Measurements from ENCODE around the gene KRT33A. TPM values are rescaled to one million over a fixed set of nuclear protein-coding genes. Genes with fewer than 3 reads are reported as not detected.

KRT33A gene
- total RNA-seq, 1 donor from 2014 or later = not detected

- Histone ChIP-seq H3K4me1 (peaks cover 4% of the 10 kb centered on the region), H3K36me3 (no peaks in the 10 kb centered on the region), H3K27ac (replicated peaks) (no peak overlapping the region), H3K9me3 (replicated peaks) (no peaks in the 10 kb centered on the region), H3K4me3 (no peak overlapping the region), H3K27me3 (ENCODE audit: low read depth) (peaks cover 76% of the 10 kb centered on the region)
- intact Hi-C loops (cut with micrococcal nuclease) = no loop called here
- DNase-seq = no peak
- no peak for TF ChIP-seq CTCF (IDR thresholded peaks at IDR 0.05; ENCODE audit: borderline replicate concordance)
Measured at GRCh38 chr17:41393826-41394225, 43.2 kb upstream of the KRT33A start.

- intact Hi-C loops (cut with micrococcal nuclease) = no loop called here
- H3K9me3 ChIP-seq (replicated peaks) = no peaks in the 10 kb centered on the region
- no peaks in the 10 kb centered on the region for H3K36me3 ChIP-seq
- no peak overlapping the region for H3K4me3 ChIP-seq
- DNase-seq = no peak
- H3K4me1 ChIP-seq = peaks cover 4% of the 10 kb centered on the region
- no peak for TF ChIP-seq CTCF (IDR thresholded peaks at IDR 0.05; ENCODE audit: borderline replicate concordance)
- H3K27me3 ChIP-seq (ENCODE audit: low read depth) = peaks cover 76% of the 10 kb centered on the region
- H3K27ac ChIP-seq (replicated peaks) = no peak overlapping the region
Measured at GRCh38 chr17:41393294-41393693, 42.7 kb upstream of the KRT33A start.

- H3K4me1 ChIP-seq = peaks cover 4% of the 10 kb centered on the region
- peaks cover 4% of the 10 kb centered on the region for H3K9me3 ChIP-seq (replicated peaks)
- intact Hi-C loops (cut with micrococcal nuclease) = no loop called here
- no peak overlapping the region for H3K4me3 ChIP-seq
- no peak for TF ChIP-seq CTCF (IDR thresholded peaks at IDR 0.05; ENCODE audit: borderline replicate concordance)
- no peak overlapping the region for H3K27ac ChIP-seq (replicated peaks)
- no peak for DNase-seq
- H3K36me3 ChIP-seq = no peaks in the 10 kb centered on the region
- H3K27me3 ChIP-seq (ENCODE audit: low read depth) = peaks cover 75% of the 10 kb centered on the region
Measured at GRCh38 chr17:41392278-41392677, 41.6 kb upstream of the KRT33A start.

GRCh38 chr17:41391535-41391934 lies 40.9 kb upstream of the KRT33A start:
- Histone ChIP-seq H3K4me1 (peaks cover 4% of the 10 kb centered on the region), H3K36me3 (no peaks in the 10 kb centered on the region), H3K27me3 (ENCODE audit: low read depth) (peaks cover 68% of the 10 kb centered on the region), H3K9me3 (replicated peaks) (peaks cover 11% of the 10 kb centered on the region), H3K4me3 (no peak overlapping the region), H3K27ac (replicated peaks) (no peak overlapping the region)
- intact Hi-C loops (cut with micrococcal nuclease) = no loop called here
- DNase-seq = no peak
- no peak for TF ChIP-seq CTCF (IDR thresholded peaks at IDR 0.05; ENCODE audit: borderline replicate concordance)

GRCh38 chr17:41390411-41390938 lies 39.8 kb upstream of the KRT33A start:
- H3K4me3 ChIP-seq = no peak overlapping the region
- H3K9me3 ChIP-seq (replicated peaks) = peaks cover 22% of the 10 kb centered on the region
- H3K36me3 ChIP-seq = no peaks in the 10 kb centered on the region
- intact Hi-C loops (cut with micrococcal nuclease) = no loop called here
- no peak overlapping the region for H3K27ac ChIP-seq (replicated peaks)
- H3K27me3 ChIP-seq (ENCODE audit: low read depth) = peaks cover 57% of the 10 kb centered on the region
- H3K4me1 ChIP-seq = peaks cover 4% of the 10 kb centered on the region
- DNase-seq = no peak
- TF ChIP-seq CTCF (IDR thresholded peaks at IDR 0.05; ENCODE audit: borderline replicate concordance) = no peak

Data from left ventricle myocardium inferior (tissue), 1 donor.